SK-N-SH treated with all-trans-retinoic acid at 6 μM for 48 hours (cell line): ENCODE measurements around the gene SBF2.

Experiments
- CREB5 ChIP-seq: fragments of 250-450 bp; sonication (Bioruptor Pico); IDR thresholded peaks from 2 replicates; pipeline ENCODE4 v1.5.1; 2020; ENCODE audit warnings: low read depth, mild to moderate bottlenecking, moderate library complexity
- CSRNP3 ChIP-seq: fragments of 250-450 bp; sonication (Bioruptor Pico); IDR thresholded peaks from 2 replicates; pipeline ENCODE4 v1.5.1; 2021; ENCODE audit warnings: mild to moderate bottlenecking, moderate library complexity
- GLIS3 ChIP-seq: fragments of 250-450 bp; sonication (Bioruptor Pico); IDR thresholded peaks from 2 replicates; pipeline ENCODE4 v1.5.0; 2020; ENCODE audit warnings: mild to moderate bottlenecking, moderate library complexity
- OSR1 ChIP-seq: fragments of 250-450 bp; sonication (Bioruptor Pico); IDR thresholded peaks from 2 replicates; pipeline ENCODE4 v1.8.0; 2022; ENCODE audit warnings: moderate library complexity, mild to moderate bottlenecking, inconsistent platforms
- PATZ1 ChIP-seq: fragments of 250-450 bp; sonication (Bioruptor Pico); IDR thresholded peaks from 2 replicates; pipeline ENCODE4 v1.8.0; 2020; ENCODE audit warnings: mild to moderate bottlenecking, moderate library complexity, borderline replicate concordance
- RARB ChIP-seq: fragments of 250-450 bp; sonication (Bioruptor Pico); IDR thresholded peaks from 2 replicates; pipeline ENCODE4 v1.8.0; 2021; ENCODE audit warnings: mild to moderate bottlenecking, moderate library complexity
- SNAI2 ChIP-seq: fragments of 250-450 bp; sonication (Bioruptor Pico); IDR thresholded peaks from 2 replicates; pipeline ENCODE4 v1.5.0; 2020; ENCODE audit warnings: mild to moderate bottlenecking, moderate library complexity
- TSHZ2 ChIP-seq: fragments of 250-450 bp; sonication (Bioruptor Pico); IDR thresholded peaks from 2 replicates; pipeline ENCODE4 v1.5.0; 2020; ENCODE audit warnings: mild to moderate bottlenecking, moderate library complexity
- ZC3H10 ChIP-seq: fragments of 250-450 bp; sonication (Bioruptor Pico); IDR thresholded peaks from 2 replicates; pipeline ENCODE4 v1.5.1; 2021; ENCODE audit warnings: mild to moderate bottlenecking, moderate library complexity
- ZFP3 ChIP-seq: fragments of 250-450 bp; sonication (Bioruptor Pico); IDR thresholded peaks from 2 replicates; pipeline ENCODE4 v1.5.0; 2020; ENCODE audit warnings: mild to moderate bottlenecking, moderate library complexity
- ZFP30 ChIP-seq: fragments of 450-650 bp; formaldehyde crosslinking; IDR thresholded peaks from 2 replicates; pipeline ENCODE4 v1.5.0; 2022; ENCODE audit warnings: mild to moderate bottlenecking, moderate library complexity
- ZNF565 ChIP-seq: fragments of 450-650 bp; formaldehyde crosslinking; conservative IDR thresholded peaks from 2 replicates; pipeline ENCODE4 v1.5.0; 2020; ENCODE audit warnings: low read depth, mild to moderate bottlenecking, moderate library complexity

- TF ChIP-seq CSRNP3 (CRISPR knock-in tag) (no peak), TSHZ2 (no peak), ZFP30 (CRISPR knock-in tag) (no peak), OSR1 (CRISPR knock-in tag) (no peak), RARB (CRISPR knock-in tag) (no peak), PATZ1 (CRISPR knock-in tag) (no peak), ZFP3 (CRISPR knock-in tag) (no peak), ZC3H10 (CRISPR knock-in tag) (no peak), ZNF565 (no peak), CREB5 (CRISPR knock-in tag) (no peak), SNAI2 (CRISPR knock-in tag) (no peak), GLIS3 (no peak)
Observed at GRCh38 chr11:9842923-9843322, 451.1 kb downstream of the SBF2 start.
